GM12874 (cell line): Measurements from ENCODE around the gene PRSS37.

Experiments used
- CTCF ChIP-seq: IDR thresholded peaks from 2 replicates; pipeline ENCODE4 v1.5.1; 2011; ENCODE audit warnings: low read depth, mild to moderate bottlenecking, control low read depth, low read length, moderate library complexity; ENCODE audit not compliant: insufficient read depth

PRSS37 gene

DNA sequence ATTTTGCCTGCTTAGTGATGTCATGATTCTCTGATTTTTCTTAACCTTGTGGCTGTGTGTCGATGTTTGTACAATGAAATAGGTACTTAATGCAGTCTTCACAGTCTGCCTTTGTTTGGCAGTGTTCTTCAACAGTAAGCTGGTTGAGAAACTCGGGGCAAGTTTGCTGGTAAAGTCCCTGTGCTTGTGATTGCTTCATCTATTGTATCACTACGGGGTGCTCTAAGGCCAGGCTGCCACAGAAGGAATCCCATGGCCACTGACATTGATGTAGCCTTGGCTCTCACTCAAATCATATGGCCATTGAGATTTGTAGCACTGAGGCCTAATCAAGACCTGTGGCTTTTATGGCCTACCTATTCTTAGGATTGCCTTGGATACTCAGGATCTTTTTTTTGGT lies 33.5 kb upstream of the PRSS37 start:
- TF ChIP-seq CTCF = no peak

GRCh38 chr7:141872931-141873330 lies 31.6 kb upstream of the PRSS37 start:
- TF ChIP-seq CTCF = no peak

GRCh38 chr7:141866974-141867373 lies 25.7 kb upstream of the PRSS37 start:
- no peak for TF ChIP-seq CTCF

DNA sequence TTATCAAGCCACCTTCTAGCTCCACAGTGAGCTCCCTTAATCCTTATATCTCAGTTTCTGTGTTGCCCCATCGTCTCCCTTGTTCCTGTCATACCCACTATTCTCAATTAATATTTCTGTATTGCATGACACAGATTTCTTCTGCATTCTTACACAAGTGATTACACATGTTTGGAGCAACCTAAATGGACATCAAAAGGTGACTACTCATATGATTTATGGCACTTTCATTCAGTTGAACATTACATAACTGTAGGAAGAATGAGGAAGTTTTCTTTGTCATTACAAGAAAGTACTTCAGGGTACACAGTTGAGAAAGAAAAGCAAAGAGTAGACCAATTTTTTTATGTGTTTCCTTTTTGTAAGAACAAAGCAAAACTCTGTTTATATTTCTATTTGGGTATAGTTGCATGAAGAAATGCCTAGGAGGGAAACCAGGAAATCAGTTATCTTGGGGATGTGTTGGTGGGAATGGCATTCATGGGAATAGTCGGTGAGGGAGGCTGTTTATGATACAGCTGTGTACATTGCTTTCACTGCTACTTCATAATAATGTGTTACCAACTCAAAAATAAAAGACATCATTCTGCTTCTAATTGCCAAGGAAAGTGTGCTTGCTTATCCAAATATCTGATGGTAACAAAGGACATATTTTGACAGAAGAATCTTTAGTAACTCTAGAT lies 23.6 kb upstream of the PRSS37 start:
- TF ChIP-seq CTCF = no peak

DNA sequence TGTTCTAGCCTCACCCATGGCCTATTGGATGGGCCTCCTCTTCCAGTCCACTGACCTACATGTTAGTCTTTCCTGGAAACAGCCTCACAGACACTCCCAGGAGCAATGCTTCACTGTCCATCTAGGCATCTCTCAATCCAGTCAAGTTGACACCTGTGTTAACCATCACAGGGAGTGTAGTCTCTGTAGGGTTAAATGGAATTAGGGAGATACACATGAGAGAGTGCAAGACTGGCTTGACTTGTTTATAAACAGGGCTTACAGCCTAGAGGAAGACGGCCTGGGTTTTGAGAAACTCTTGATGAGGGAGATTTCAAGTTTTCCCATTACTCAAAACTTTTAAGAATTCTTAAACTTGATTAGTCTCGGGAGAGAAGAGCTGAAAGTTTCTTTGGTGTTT lies 18.9 kb upstream of the PRSS37 start:
- no peak for TF ChIP-seq CTCF

DNA sequence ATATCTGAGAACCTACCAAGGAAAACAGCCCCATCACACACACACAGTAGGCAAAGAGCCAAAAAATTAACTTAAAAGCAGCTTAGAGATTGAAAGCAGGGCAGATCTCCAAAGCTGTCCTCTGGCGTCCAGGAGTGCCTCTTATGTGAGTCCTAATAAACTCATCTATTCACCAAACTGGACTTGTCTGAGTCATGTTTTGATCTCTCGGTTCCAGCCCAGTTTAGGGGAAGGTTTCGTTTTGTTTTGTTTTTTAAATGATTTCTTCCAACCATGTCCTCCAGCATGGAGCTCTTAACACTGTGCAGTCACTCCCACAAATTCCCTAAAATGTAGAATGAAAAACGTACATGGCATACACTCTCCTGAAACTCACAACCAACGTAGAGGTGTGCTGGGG lies 6.7 kb upstream of the PRSS37 start:
- no peak for TF ChIP-seq CTCF

GRCh38 chr7:141844256-141844655 lies 3.0 kb upstream of the PRSS37 start:
- TF ChIP-seq CTCF = no peak

DNA sequence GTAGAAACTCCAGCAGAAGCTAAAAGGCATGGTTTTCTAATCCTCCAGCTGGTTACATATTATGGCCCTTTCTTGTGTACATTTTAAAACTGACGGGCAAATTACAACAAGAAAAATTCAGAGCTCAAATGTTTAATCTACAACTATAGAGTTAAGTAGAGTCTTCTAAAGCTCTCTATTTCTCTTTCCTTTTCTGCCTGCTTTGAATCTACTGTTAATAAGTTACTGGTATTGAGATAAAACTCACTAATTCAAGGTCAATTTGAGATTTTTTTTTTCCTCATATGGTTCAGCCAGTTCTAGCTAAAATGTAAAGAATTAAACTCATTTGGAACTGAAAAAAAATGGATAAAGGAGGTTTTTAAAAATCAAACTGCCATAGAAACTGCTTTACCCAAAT lies 1.6 kb upstream of the PRSS37 start:
- TF ChIP-seq CTCF = no peak
